ENCODE measurements around the gene SLC9A6.

The SLC9A6 gene

GRCh38 chrX:136067966-136068365 is 82.7 kb downstream of the SLC9A6 start:
- ATAC-seq: no peak
- TF ChIP-seq ZFP3 (CRISPR knock-in tag; IDR thresholded peaks at IDR 0.05) (no peak), ZNF565 (CRISPR knock-in tag; conservative IDR thresholded peaks at IDR 0.05; ENCODE audit: low read depth) (no peak), GLIS3 (CRISPR knock-in tag; IDR thresholded peaks at IDR 0.05) (no peak), ISL1 (CRISPR knock-in tag; IDR thresholded peaks at IDR 0.05) (no peak), SNAI2 (CRISPR knock-in tag; IDR thresholded peaks at IDR 0.05) (no peak), TOX (CRISPR knock-in tag; IDR thresholded peaks at IDR 0.05; ENCODE audit: borderline replicate concordance) (no peak), POU6F1 (CRISPR knock-in tag; IDR thresholded peaks at IDR 0.05; ENCODE audit: borderline replicate concordance, low read depth) (no peak), CREB5 (CRISPR knock-in tag; IDR thresholded peaks at IDR 0.05; ENCODE audit: low read depth) (no peak), TSHZ2 (CRISPR knock-in tag; IDR thresholded peaks at IDR 0.05) (no peak), CSRNP3 (CRISPR knock-in tag; IDR thresholded peaks at IDR 0.05) (no peak), ZFP30 (CRISPR knock-in tag; IDR thresholded peaks at IDR 0.05) (no peak), ZNF70 (CRISPR knock-in tag; IDR thresholded peaks at IDR 0.05) (no peak), ARNTL (CRISPR knock-in tag; IDR thresholded peaks at IDR 0.05; ENCODE audit: borderline replicate concordance, low read depth) (no peak), ZNF8 (CRISPR knock-in tag; IDR thresholded peaks at IDR 0.05) (no peak), RARB (CRISPR knock-in tag; IDR thresholded peaks at IDR 0.05) (no peak), PPARA (CRISPR knock-in tag; IDR thresholded peaks at IDR 0.05; ENCODE audit: borderline replicate concordance) (no peak), ESRRG (CRISPR knock-in tag; IDR thresholded peaks at IDR 0.05) (no peak), BACH2 (CRISPR knock-in tag; IDR thresholded peaks at IDR 0.05; ENCODE audit: borderline replicate concordance) (no peak)

- ATAC-seq: no peak
- no peak for TF ChIP-seq ZFP3 (CRISPR knock-in tag; IDR thresholded peaks at IDR 0.05)
- no peak for TF ChIP-seq ZFP30 (CRISPR knock-in tag; IDR thresholded peaks at IDR 0.05)
- TF ChIP-seq CSRNP3 (CRISPR knock-in tag; IDR thresholded peaks at IDR 0.05): no peak
- no peak for TF ChIP-seq PPARA (CRISPR knock-in tag; IDR thresholded peaks at IDR 0.05; ENCODE audit: borderline replicate concordance)
- no peak for TF ChIP-seq OSR1 (CRISPR knock-in tag; IDR thresholded peaks at IDR 0.05)
- TF ChIP-seq ZNF565 (CRISPR knock-in tag; conservative IDR thresholded peaks at IDR 0.05; ENCODE audit: low read depth): no peak
- TF ChIP-seq SNAI2 (CRISPR knock-in tag; IDR thresholded peaks at IDR 0.05): no peak
- no peak for TF ChIP-seq TSHZ2 (CRISPR knock-in tag; IDR thresholded peaks at IDR 0.05)
- TF ChIP-seq BACH2 (CRISPR knock-in tag; IDR thresholded peaks at IDR 0.05; ENCODE audit: borderline replicate concordance): no peak
- no peak for TF ChIP-seq GLIS3 (CRISPR knock-in tag; IDR thresholded peaks at IDR 0.05)
- no peak for TF ChIP-seq TOX (CRISPR knock-in tag; IDR thresholded peaks at IDR 0.05; ENCODE audit: borderline replicate concordance)
- no peak for TF ChIP-seq ISL1 (CRISPR knock-in tag; IDR thresholded peaks at IDR 0.05)
- TF ChIP-seq ARNTL (CRISPR knock-in tag; IDR thresholded peaks at IDR 0.05; ENCODE audit: borderline replicate concordance, low read depth): no peak
- TF ChIP-seq CREB5 (CRISPR knock-in tag; IDR thresholded peaks at IDR 0.05; ENCODE audit: low read depth): no peak
- TF ChIP-seq ZNF8 (CRISPR knock-in tag; IDR thresholded peaks at IDR 0.05): no peak
- TF ChIP-seq PATZ1 (CRISPR knock-in tag; IDR thresholded peaks at IDR 0.05; ENCODE audit: borderline replicate concordance): no peak
- TF ChIP-seq POU6F1 (CRISPR knock-in tag; IDR thresholded peaks at IDR 0.05; ENCODE audit: borderline replicate concordance, low read depth): no peak
Observed at GRCh38 chrX:136076942-136077341, 91.7 kb downstream of the SLC9A6 start.

Measured in SK-N-SH treated with all-trans-retinoic acid at 6 μM for 48 hours (cell line).